BE2C (cell line): ENCODE measurements around the gene NOL4L.
"Not testable (repeated sequence)": the region's sequence is repeated elsewhere in the genome, so short reads cannot be mapped to it uniquely, and the experiment has no call there.

Experiments used
- DNase-seq: peaks from one replicate; pipeline ENCODE4 v3.0.0-alpha.2; 2020
- H3K27me3 ChIP-seq: fragments of 250-450 bp; sonication (Bioruptor Pico); 2 replicates; pipeline ENCODE4 v1.5.1; 2020; ENCODE audit warnings: mild to moderate bottlenecking
- H3K36me3 ChIP-seq: fragments of 250-450 bp; sonication (Bioruptor Pico); 2 replicates; pipeline ENCODE4 v1.5.1; 2020; ENCODE audit warnings: mild to moderate bottlenecking
- H3K4me1 ChIP-seq: fragments of 250-450 bp; sonication (Bioruptor Pico); 2 replicates; pipeline ENCODE4 v1.5.1; 2020
- H3K4me3 ChIP-seq: 2 replicates; pipeline ENCODE4 v1.5.1; 2011; ENCODE audit warnings: low read depth, low read length
- H3K9me3 ChIP-seq: fragments of 250-450 bp; sonication (Bioruptor Pico); 2 replicates; pipeline ENCODE4 v1.5.1; 2020
- TF ChIP-seq, protein P1 (sequence below): IDR thresholded peaks from 2 replicates; pipeline ENCODE4 v1.5.1; 2012; ENCODE audit warnings: mild to moderate bottlenecking, low read depth, low read length

The NOL4L gene

DNA sequence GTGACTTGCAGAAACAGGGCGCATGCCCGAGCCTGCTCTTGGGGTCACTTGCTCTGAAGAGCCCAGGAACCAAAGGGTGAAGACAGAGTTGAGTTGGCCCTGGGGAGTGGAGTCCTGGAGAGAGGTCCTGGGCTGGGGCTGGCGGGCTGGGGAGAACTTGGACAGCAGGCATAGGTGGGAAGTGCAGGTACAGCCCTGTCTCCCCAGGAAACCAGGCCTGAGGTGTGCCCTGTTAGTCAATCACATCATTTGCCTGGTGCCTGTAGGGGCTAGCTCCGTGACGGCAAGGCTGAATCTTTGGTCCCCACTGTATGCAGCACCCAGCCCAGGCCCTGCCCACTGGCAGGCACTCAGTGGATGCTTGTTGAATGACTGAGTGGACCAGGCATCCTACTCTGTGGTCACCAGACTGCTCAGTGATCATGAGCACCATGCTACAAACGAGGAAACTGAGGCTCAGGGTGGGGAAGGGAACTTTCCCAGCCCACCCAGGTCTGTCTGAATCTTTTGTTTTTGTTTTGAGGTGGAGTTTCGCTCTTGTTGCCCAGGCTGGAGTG, 15.6 kb upstream of the NOL4L start:
- no peak for DNase-seq
- Histone ChIP-seq H3K9me3 (no peaks in the 10 kb centered on the region), H3K27me3 (no peaks in the 10 kb centered on the region), H3K36me3 (no peaks in the 10 kb centered on the region), H3K4me3 (no peak overlapping the region), H3K4me1 (no peaks in the 10 kb centered on the region)
- TF ChIP-seq, protein P1, sequence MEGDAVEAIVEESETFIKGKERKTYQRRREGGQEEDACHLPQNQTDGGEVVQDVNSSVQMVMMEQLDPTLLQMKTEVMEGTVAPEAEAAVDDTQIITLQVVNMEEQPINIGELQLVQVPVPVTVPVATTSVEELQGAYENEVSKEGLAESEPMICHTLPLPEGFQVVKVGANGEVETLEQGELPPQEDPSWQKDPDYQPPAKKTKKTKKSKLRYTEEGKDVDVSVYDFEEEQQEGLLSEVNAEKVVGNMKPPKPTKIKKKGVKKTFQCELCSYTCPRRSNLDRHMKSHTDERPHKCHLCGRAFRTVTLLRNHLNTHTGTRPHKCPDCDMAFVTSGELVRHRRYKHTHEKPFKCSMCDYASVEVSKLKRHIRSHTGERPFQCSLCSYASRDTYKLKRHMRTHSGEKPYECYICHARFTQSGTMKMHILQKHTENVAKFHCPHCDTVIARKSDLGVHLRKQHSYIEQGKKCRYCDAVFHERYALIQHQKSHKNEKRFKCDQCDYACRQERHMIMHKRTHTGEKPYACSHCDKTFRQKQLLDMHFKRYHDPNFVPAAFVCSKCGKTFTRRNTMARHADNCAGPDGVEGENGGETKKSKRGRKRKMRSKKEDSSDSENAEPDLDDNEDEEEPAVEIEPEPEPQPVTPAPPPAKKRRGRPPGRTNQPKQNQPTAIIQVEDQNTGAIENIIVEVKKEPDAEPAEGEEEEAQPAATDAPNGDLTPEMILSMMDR, result no peak

DNA sequence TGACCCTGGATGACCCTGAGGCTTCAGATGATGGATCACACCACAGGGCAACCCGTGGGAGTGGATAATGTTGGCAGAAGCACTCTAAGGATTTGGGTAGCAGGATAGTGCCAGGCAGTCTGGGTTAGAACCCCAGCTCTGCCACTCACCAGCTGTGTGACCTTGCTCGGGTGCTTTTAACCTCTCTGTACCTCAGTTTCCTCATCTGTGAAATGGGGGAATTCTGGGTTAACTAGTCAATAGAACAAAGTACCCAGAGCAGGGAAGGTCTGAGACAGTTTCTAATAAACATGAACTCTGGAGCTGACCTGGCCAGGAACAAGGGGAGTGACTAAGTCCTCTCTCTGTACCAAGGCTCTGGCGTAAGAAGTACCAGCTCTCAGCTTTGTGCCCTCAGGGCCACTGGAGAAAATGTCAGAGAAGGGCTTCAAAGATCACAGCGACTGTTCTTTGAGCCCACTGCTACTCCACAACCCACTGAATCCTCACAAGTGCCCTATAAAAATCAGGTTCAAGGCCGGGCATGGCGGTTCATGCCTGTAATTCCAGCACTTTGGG, 14.7 kb upstream of the NOL4L start:
- Histone ChIP-seq H3K27me3 (no peaks in the 10 kb centered on the region), H3K4me3 (no peak overlapping the region), H3K9me3 (no peaks in the 10 kb centered on the region), H3K36me3 (no peaks in the 10 kb centered on the region), H3K4me1 (no peaks in the 10 kb centered on the region)
- TF ChIP-seq, protein P1, result no peak
- DNase-seq, result no peak

DNA sequence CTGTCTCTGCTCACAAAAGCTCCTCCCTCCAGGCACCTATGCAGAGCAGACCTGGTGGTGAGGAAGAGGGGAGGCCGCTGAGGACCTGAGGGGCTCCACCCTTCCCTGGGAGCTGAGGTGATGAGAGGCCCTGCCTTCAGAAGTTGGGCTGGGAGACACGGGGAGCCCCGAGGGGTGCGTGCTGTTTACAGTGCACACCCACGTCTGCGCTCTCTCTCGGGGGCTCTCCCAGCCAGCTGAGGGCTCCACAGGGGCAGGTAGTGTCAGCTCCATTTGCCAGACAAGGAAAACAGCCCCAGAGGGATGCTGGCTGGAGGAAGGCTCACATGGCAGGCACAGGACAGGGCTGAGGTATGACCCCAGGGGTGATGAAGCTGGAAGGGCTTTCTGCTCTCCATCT, 13.5 kb upstream of the NOL4L start:
- Histone ChIP-seq H3K27me3 (no peaks in the 10 kb centered on the region), H3K9me3 (no peaks in the 10 kb centered on the region), H3K36me3 (no peaks in the 10 kb centered on the region), H3K4me3 (no peak overlapping the region), H3K4me1 (no peaks in the 10 kb centered on the region)
- TF ChIP-seq, protein P1, result no peak
- no peak for DNase-seq

DNA sequence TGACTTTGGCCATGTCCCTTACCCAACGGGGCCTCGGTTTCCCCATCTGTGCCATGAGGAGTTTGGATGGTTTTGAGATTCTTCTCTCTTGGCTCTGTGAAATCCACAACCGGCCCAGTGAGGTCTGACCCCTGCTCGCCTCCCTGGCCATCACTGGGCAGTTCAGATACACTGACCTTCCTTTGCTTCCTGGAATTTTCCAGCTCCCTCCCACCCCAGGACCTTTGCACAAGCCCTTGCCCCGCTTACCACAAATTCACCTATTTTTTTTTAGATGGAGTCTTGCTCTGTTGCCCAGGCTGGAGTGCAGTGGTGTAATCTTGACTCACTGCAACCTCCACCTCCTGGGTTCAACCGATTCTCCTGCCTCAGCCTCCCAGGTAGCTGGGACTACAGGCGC, 12.6 kb upstream of the NOL4L start:
- no peak overlapping the region for H3K4me3 ChIP-seq
- TF ChIP-seq, protein P1, result no peak

DNA sequence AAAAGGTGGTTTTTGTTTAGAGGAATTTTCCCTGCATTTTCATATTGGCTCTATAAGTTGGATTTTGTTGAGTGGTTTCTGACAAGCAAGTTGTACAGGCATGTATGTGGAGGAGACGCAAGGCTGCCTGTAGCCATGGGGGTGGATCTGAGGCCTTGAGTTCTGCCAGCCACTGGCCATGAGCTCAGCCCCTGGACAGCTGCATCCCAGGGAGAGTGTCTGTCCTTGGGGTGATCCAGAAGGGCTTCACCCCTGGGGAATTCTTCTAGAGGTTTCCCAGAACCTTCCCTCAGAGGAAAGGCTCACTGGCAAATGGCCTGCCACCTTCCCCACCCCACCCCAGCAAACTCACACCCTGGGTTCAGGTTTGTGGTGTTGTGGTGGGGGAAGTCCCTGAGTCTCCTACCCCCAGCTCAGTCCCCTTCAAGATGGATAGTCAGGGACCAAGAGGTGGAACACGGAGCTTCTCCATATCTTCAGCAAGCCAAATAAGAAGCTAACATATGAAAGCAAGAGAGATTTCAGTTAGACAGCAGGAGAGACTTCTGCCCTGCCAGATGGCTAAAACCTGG, 11.6 kb upstream of the NOL4L start:
- no peak for DNase-seq
- Histone ChIP-seq H3K4me3 (no peak overlapping the region), H3K9me3 (no peaks in the 10 kb centered on the region), H3K27me3 (no peaks in the 10 kb centered on the region), H3K4me1 (no peaks in the 10 kb centered on the region), H3K36me3 (no peaks in the 10 kb centered on the region)
- TF ChIP-seq, protein P1, result no peak

More for the DNA sequence above, 12.6 kb upstream of the NOL4L start:
- H3K27me3 ChIP-seq, result no peaks in the 10 kb centered on the region
- no peaks in the 10 kb centered on the region for H3K4me1 ChIP-seq
- H3K9me3 ChIP-seq, result no peaks in the 10 kb centered on the region
- DNase-seq, result no peak
- no peaks in the 10 kb centered on the region for H3K36me3 ChIP-seq

DNA sequence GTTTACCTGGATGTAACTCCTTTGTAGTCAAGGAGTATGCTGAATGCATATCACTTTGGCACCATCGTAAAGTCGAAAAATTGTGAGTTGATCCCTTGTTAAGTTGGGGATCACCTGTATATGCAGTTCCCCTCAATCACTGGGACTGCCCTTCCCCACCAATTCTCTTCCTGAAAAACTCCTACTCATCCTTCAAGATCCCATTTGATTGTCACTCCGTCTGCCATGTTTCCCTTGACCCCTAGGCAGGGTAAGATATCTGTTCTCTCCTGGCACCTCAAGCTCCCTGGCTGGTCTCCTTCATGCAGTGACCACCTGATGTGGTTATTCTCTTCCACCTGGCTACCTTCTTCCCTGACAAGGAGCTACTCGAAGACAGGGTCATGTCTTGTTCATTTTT, 10.0 kb upstream of the NOL4L start:
- Histone ChIP-seq H3K9me3 (no peaks in the 10 kb centered on the region), H3K4me3 (no peak overlapping the region), H3K4me1 (no peaks in the 10 kb centered on the region), H3K36me3 (no peaks in the 10 kb centered on the region), H3K27me3 (no peaks in the 10 kb centered on the region)
- DNase-seq, result no peak
- TF ChIP-seq, protein P1, result no peak

DNA sequence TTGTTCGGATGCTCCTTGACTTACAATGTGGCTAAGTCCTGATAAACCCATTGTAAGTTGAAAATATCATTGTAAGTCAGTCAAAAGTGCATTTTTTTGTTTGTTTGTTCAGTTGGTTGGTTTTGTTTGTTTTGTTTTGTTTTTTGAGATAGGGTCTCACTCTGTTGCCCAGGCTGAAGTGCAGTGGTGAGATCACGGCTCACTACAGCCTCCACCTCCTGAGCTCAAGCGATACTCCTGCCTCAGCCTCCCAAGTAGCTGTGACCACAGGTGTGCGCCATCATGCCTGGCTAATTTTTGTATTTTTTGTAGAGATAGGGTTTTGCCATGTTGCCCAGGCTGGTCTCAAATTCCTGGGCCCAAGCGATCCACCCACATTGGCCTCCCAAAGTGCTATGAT, 9.5 kb upstream of the NOL4L start:
- DNase-seq, H3K27me3 ChIP-seq, H3K4me3 ChIP-seq, H3K4me1 ChIP-seq, H3K9me3 ChIP-seq, H3K36me3 ChIP-seq: not testable (repeated sequence)
